ENCODE measurements around the gene BIN2. TPM values are rescaled to one million over a fixed set of nuclear protein-coding genes. Genes with fewer than 3 reads are reported as not detected.
A peak's percentile ranks its signal among the peaks of the same experiment; 100 is the strongest.

Gene BIN2
- total and polyA plus RNA-seq, 2 of the 13 experiments (the other 11 are each of a cell fraction or from before 2014, with no cell fraction given), result not detected

DNA sequence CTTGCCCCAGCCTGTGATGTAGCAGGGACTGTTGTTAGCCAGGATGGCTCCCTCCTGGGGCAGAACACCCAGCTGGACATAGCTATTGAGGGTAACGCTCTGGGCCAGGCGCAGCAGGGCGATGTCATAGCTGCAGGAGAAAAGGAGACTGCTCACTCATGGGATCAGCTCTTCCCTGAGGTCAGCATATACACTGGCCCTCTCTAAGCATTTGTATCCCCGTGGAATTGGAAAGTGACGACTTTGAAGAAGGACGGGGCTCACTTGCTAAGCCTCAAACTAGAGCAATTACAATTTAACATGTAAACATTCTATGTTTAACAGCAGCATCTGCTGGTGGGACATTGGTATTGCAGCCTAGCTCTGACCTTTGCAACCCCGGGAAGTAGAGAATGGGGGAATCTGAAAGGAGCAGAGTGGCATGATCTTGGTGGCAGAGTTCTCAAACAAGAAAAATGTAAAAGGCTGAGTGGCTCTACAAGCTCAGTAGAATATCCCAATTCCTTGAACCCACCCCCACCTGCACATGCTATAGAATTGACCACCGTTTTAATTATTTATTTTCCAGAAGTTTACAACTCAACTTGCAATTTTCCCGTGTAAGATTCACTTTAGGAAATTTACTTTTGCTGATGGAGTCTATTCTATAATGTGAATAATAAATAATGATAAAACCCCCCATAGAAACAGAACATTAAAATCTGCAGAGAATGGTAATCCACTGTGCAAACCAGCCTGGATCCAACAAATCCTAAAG is 17.5 kb upstream of the BIN2 start (continued):
- TF ChIP-seq ZBTB10 (CRISPR knock-in tag; IDR thresholded peaks at IDR 0.05; ENCODE audit: borderline replicate concordance) (no peak), ZNF24 (IDR thresholded peaks at IDR 0.05) (no peak), SAP130 (CRISPR knock-in tag; IDR thresholded peaks at IDR 0.05; ENCODE audit: low read depth) (0 out of 2 replicates have a peak, but pooled peaks have one; percentile 15), MAFF (IDR thresholded peaks at IDR 0.05; ENCODE audit: low read depth, low read length) (no peak), NFKBIZ (CRISPR knock-in tag; IDR thresholded peaks at IDR 0.05) (no peak), ELK4 (CRISPR knock-in tag; IDR thresholded peaks at IDR 0.05; ENCODE audit: borderline replicate concordance) (no peak), ATF7 (IDR thresholded peaks at IDR 0.05) (no peak), ATF7 (CRISPR knock-in tag; IDR thresholded peaks at IDR 0.05) (no peak), ZFP82 (CRISPR knock-in tag; IDR thresholded peaks at IDR 0.05; ENCODE audit: borderline replicate concordance) (no peak), ZFP1 (CRISPR knock-in tag; IDR thresholded peaks at IDR 0.05) (no peak), USF2 (IDR thresholded peaks at IDR 0.05; ENCODE audit: low read depth, low read length) (no peak), USF2 (CRISPR knock-in tag; IDR thresholded peaks at IDR 0.05; ENCODE audit: borderline replicate concordance) (no peak), FIP1L1 (IDR thresholded peaks at IDR 0.05; ENCODE audit: borderline replicate concordance, insufficient read depth, low read depth, low read length) (no peak), FOSL1 (CRISPR knock-in tag; IDR thresholded peaks at IDR 0.05; ENCODE audit: borderline replicate concordance) (no peak), ZBTB3 (CRISPR knock-in tag; IDR thresholded peaks at IDR 0.05; ENCODE audit: borderline replicate concordance, low read depth) (no peak), ZKSCAN5 (CRISPR knock-in tag; IDR thresholded peaks at IDR 0.05) (no peak), MYPOP (CRISPR knock-in tag; IDR thresholded peaks at IDR 0.05) (0 out of 2 replicates have a peak, but pooled peaks have one; percentile 41)
- TF ChIP-seq, protein P1, sequence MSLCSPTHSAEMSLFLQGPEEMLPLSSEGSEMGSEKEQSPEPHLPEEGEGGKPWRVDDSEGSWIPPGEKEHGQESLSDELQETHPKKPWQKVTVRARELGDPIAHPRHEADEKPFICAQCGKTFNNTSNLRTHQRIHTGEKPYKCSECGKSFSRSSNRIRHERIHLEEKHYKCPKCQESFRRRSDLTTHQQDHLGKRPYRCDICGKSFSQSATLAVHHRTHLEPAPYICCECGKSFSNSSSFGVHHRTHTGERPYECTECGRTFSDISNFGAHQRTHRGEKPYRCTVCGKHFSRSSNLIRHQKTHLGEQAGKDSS (CRISPR knock-in tag; IDR thresholded peaks at IDR 0.05; ENCODE audit: borderline replicate concordance, low read depth), result no peak

Measured in HepG2 (cell line).